GM19023 (cell line): ENCODE data around the gene SLC22A15.
"Not testable (repeated sequence)": the region's sequence is repeated elsewhere in the genome, so short reads cannot be mapped to it uniquely, and the experiment has no call there.

ENCODE experiments used
- ATAC-seq: cut with Tn5 transposase; IDR thresholded peaks from one replicate; pipeline ENCODE4 v1.9.1; 2021; ENCODE audit warnings: mild to moderate bottlenecking, moderate library complexity; ENCODE audit not compliant: unreplicated experiment

SLC22A15 gene

GRCh38 chr1:115980998-115981993 lies 5.0 kb downstream of the SLC22A15 start:
- ATAC-seq = no peak

- ATAC-seq = peak; percentile 60
Measured at GRCh38 chr1:115982400-115982799, 6.1 kb downstream of the SLC22A15 start.

- no peak for ATAC-seq
Measured at GRCh38 chr1:115983584-115983983, 7.3 kb downstream of the SLC22A15 start.

GRCh38 chr1:115987623-115988022 lies 11.3 kb downstream of the SLC22A15 start:
- ATAC-seq = no peak

GRCh38 chr1:115988953-115989352 lies 12.6 kb downstream of the SLC22A15 start:
- ATAC-seq = no peak

- ATAC-seq = no peak
Measured at GRCh38 chr1:115989699-115990098, 13.4 kb downstream of the SLC22A15 start.

DNA sequence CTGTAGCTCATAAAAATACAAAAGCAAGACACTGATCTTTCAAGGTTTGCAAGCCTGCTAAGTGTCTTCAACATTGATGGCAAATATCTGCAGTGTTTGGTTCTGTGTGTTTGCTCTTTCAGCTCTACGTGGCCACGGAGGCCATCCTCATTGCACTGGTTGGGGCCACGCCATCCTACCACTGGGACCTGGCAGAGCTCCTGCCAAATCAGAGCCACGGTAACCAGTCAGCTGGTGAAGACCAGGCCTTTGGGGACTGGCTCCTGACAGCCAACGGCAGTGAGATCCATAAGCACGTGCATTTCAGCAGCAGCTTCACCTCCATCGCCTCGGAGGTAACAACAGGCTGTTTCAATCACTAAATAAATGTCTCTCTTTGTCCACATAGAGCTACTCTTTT lies 15.6 kb downstream of the SLC22A15 start:
- ATAC-seq = no peak

DNA sequence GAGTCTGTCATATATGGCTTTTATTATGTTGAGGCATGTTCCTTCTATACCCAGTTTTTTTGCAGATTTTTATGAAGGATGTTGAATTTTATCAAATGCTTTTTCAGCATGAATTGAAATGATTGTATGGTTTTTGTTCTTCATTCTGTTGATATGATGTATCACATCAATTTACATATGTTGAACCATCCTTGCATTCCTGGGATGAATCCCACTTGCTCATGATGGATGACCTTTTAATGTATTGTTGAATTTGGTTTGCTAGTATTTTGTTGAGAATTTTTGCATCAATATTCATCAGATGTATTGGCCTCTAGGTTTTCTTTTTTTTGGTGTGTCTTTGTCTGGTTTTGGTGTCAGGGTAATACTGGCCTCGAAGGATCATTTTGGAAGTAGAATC lies 21.6 kb downstream of the SLC22A15 start:
- not testable (repeated sequence) for ATAC-seq

GRCh38 chr1:116001739-116002487 lies 25.6 kb downstream of the SLC22A15 start:
- no peak for ATAC-seq

DNA sequence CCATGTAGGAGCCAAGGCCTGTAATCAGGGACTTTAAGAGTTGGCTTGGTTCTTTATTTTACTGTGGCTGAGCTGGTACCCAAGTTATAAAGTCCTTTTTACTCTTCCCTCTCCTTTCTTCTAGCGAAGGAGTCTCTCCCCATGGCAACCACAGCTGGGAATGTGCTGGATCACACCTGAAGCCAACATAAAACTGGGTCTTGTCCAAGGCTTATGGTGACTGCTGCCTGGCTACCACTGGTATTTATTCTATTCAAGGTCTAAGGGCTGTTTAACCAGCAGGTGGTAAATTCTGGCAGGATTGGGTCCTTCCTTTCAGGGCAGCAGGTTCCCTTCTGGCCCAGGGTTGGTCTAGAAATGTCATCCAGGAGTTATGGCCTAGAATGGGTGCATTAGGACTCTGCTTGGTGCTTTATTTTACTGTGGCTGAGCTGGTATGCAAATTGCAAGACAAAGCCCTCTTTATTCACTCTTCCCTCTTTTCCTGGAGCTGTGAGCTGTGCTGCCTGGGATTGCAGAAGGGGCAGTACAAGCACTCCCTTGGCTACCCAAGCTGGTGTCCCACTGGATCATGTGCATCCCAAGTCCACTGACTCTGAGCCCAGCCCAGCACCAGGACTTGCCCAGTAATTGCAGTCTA lies 26.6 kb downstream of the SLC22A15 start:
- ATAC-seq = no peak

DNA sequence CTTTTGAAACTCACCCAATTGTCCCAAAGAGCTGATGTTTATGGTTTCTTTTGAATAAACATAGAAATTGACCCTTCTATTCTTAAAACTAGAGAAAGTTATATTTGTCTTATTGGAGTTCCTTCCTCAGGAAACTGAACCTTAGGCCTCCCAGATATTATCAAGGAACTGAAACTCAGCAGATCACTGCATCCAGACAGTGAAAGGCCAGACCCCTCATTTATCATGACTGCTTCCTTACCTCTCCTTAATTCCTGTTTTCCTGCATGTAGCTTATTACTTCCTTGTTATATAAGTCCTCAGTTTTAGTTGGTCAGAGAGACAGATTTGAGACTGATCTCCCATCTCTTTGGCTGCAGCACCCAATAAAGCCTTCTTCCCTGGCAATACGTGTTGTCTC lies 27.5 kb downstream of the SLC22A15 start:
- no peak for ATAC-seq

DNA sequence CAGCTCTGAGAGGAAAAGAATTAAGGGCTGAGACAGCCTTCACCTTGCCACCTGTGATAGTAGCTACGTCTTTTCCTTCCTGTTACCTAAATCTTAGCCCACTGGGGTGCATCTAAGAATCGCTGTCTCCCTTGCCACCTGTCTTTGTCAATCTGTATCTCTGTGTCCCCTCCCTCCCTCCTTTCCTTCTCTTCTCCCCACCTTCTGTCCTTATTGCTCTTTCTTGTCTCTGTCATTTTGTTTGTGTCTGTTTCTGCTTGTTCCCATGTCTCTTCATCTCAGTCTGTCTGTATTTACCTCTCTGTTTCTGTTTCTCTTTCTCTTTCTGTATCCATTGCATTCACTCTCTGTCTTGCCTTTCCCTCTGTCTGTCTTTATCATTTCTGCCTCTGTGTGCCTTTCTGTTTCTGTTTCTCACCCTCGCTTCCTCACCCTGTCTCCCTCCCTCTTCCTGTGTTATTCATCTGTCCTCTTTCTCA lies 30.2 kb downstream of the SLC22A15 start:
- ATAC-seq = peak; percentile 78

DNA sequence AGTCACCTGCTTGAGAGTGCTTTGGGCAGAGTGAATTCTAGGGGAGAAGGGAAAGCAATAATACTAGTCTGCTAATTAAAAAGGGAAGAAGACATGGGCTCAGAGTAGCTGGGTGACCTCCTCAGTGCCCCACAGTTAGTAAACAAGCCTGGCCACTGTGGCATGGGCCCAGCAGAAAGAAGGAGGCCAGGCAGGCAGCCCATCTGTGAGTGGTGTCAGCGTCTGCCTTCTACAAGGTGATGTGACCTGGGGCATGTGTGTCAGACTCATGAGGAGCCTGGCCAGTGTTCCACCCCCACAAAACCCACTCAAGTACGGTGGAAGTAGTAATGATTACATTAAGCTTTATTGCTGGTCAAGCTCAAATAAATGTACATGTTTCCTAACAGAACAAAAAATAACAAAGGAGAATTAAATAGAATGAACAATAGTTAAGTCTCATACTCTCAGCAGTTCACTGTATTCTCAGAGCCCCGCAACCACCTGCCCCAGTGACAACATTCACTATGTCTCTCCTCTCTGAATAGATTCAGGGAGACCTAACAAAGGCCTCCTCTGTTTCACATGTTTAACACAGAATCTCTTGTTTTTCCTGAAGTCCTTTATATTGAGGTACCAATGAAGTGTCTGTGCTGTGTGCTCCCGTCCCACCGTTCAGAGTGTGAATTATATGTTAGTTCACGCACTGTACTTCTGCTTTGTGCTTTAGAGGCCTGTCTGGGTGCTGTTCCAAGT lies 32.5 kb downstream of the SLC22A15 start:
- ATAC-seq = no peak

GRCh38 chr1:116012716-116013115 lies 36.4 kb downstream of the SLC22A15 start:
- no peak for ATAC-seq

DNA sequence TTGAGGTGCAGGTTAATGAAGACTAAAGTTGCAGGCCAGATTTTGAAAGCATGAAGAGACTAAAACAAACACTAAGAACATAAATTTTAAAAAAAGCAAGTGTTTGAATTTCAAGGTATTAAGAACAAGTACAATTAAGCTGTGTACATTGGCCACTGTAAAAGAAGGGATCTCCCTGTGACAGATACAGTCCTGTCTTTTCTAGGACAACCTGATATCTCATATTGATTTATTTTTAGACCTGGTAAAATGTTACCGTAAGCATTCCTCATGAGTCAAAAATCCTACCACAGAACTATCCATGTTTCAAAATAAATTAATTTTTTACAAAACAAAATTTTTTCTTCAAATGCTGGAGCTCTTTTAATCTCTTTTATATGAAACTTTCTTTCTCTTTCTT lies 39.4 kb downstream of the SLC22A15 start:
- ATAC-seq = no peak

DNA sequence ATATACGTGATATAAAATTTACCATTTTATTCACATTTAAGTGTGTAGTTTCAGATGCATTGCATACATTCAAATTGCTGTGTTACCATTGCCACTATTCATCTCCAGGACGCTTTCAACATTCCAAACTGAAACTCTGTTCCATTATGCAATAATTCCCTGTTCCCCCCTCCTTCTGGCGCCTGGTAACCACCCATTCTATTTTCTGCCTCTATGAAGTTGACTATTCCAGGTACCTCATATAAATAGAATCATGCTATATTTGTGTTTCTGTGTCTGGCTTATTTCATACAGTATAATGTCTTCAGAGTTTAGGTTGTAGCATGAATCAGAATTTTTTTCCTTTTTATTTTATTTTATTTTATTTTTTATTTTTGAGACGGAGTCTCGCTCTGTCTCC lies 41.7 kb downstream of the SLC22A15 start:
- no peak for ATAC-seq

- ATAC-seq = no peak
Measured at GRCh38 chr1:116019653-116020253, 43.4 kb downstream of the SLC22A15 start.

GRCh38 chr1:116020668-116021272 lies 44.5 kb downstream of the SLC22A15 start:
- peak; percentile 87 for ATAC-seq

DNA sequence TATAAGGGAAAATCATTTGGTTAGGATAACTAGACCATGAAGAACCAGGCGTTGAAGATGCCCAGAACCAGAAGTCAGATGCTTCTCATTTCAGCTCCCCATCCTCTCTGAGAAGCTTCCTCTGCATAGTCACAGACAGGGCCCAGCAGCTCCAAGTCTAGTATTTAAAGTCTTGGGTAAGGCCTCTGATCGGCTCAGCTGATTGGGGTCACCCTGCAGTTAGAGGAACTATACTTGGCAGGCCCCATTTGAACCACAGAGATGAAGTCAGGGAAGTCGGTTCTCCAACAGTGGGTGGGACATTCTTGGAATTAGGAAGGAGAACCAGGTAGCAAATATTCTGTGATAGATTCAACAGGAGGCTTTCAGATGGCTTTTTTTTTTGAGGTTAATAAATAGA lies 48.3 kb downstream of the SLC22A15 start:
- ATAC-seq = no peak

DNA sequence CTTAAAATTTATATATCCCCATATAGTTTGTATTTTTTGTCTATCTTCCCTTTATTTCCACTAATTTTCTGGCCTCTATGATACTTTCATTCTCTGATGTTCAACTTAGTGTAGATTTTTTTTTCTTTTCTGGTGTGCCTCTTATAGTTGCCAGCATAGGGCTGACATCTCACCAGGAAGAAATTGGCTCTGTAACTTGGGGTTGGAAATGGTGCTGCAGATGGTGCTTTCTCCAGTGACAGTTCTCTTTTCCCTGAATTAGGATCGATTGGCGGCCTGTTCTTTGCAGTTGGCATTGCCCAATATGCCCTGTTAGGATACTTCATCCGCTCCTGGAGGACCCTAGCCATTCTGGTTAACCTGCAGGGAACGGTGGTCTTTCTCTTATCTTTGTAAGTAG lies 50.3 kb downstream of the SLC22A15 start:
- no peak for ATAC-seq
